GM12864 (cell line): ENCODE data around the gene RALGPS2.

Experiments
- DNase-seq: peaks from one replicate; pipeline ENCODE4 v3.0.0-alpha.2; 2011; ENCODE audit warnings: low read depth
- H3K4me3 ChIP-seq: 2 replicates; pipeline ENCODE4 v1.5.1; 2011; ENCODE audit warnings: mild to moderate bottlenecking, low read depth, low read length, control low read depth
- CTCF ChIP-seq: IDR thresholded peaks from 2 replicates; pipeline ENCODE4 v1.5.1; 2011; ENCODE audit warnings: low read depth, mild to moderate bottlenecking, moderate library complexity, low read length, control low read depth, inconsistent platforms; ENCODE audit errors: missing control alignments

Gene RALGPS2

DNA sequence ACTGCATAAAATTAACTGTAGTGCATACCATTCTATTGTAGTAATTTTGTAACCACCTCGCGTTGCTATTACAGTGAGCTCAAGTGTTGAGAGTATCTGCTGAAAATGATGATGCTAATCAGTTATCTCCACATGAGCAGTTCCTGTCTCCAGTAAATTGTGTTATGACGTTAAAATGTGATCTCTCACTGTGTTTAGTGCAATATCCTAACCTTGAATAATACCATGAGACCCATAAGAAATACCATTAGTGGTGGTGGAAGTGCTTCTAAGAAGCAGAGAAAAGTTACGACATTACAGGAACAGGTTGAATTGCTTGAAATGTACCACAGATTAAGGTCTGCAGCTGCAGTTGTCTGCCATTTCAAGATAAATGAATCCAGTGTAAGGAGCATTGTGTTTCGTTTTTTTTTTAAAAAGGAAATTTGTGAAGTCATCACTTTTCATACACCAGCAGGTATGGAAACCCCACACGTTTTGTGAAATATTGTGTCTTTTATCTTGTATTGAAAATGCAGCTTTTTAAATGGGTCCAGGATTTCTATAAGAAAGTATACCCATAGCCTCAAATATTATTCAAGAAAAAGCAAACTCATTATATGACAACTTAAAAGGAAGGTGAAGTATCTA, 73.3 kb downstream of the RALGPS2 start:
- no peak overlapping the region for H3K4me3 ChIP-seq
- TF ChIP-seq CTCF = no peak
- DNase-seq = no peak

DNA sequence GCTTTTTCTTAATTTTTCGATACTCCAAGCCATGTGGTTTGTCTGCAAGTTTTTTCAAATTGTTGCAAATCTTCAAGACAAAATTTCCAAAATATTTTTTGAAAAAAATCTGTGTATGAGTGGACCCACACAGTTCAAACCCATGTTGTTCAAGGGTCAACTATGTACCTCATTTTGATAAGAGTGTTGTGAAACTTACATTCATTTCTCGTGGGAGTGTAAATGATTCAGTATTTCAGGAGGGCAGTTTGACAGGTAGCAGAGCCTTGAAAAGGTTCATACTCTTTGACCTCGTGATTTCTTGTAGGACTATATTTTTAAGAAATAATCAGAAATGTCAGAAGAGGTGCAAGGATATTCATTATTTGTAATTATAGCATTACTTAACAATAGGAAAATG, 77.8 kb downstream of the RALGPS2 start:
- H3K4me3 ChIP-seq = no peak overlapping the region
- no peak for TF ChIP-seq CTCF
- no peak for DNase-seq

- no peak overlapping the region for H3K4me3 ChIP-seq
- TF ChIP-seq CTCF = no peak
- no peak for DNase-seq
These were observed 81.7 kb downstream of the RALGPS2 start for GRCh38 chr1:178806665-178807300.

DNA sequence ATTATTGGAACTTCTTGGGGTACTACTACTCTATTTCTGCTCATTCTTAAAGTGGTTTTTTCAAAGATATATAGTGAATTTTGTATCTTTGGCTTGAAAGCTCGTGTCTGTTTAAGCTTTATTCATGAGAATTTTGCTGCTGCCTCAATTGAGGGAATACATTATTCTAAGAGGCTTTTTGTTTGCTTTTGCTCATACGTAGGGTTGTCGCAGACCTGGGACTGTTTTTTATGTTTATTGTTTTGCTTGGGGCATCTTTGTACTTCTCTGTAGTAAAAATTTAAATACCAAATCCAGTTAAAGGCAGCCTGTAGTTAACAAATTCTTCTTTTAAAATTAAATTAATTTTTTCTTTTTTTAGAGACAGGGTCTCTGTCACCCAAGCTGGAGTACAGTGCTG, 83.5 kb downstream of the RALGPS2 start:
- DNase-seq = no peak
- no peak overlapping the region for H3K4me3 ChIP-seq
- no peak for TF ChIP-seq CTCF

GRCh38 chr1:178810585-178810984, 85.5 kb downstream of the RALGPS2 start:
- DNase-seq = no peak
- no peak overlapping the region for H3K4me3 ChIP-seq
- no peak for TF ChIP-seq CTCF

DNA sequence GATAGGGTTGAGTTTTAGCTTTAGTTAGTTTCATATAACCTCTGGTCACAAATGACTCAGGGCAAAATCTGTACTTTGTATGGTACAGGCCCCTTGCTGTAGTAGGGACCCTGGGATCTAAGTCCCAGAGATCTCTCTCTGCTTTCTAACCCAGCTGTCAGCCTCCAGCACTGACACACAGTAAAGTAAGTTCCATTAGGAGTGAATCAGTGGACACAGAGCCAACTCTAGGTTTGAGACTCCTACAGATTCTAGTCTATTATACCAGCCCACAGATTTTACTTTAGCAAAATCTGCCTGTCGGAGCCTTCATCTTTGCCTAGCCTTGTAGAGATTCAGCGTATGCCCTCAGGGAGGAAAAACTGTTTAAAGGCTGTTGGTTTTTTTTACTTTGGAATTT, 93.4 kb downstream of the RALGPS2 start:
- TF ChIP-seq CTCF = no peak
- DNase-seq = no peak
- no peak overlapping the region for H3K4me3 ChIP-seq

- DNase-seq = no peak
- TF ChIP-seq CTCF = no peak
- no peak overlapping the region for H3K4me3 ChIP-seq
These were observed 94.1 kb downstream of the RALGPS2 start for GRCh38 chr1:178819123-178819522.
